Osteocyte (in vitro differentiated cells): ENCODE measurements around the gene ZNF516. TPM values are rescaled to one million over a fixed set of nuclear protein-coding genes. Genes with fewer than 3 reads are reported as not detected.

ENCODE experiments used
- DNase-seq: peaks from one replicate; pipeline ENCODE4 v3.0.0; 2021; ENCODE audit warnings: mixed read lengths; ENCODE audit not compliant: unreplicated experiment; ENCODE audit errors: extremely low spot score
- H3K27ac Mint-ChIP-seq: one replicate; pipeline ENCODE4 v1.8.0; 2021; ENCODE audit warnings: mild to moderate bottlenecking, mixed read lengths; ENCODE audit not compliant: unreplicated experiment
- H3K27me3 Mint-ChIP-seq: one replicate; pipeline ENCODE4 v1.8.0; 2021; ENCODE audit warnings: mixed read lengths; ENCODE audit not compliant: unreplicated experiment
- H3K36me3 Mint-ChIP-seq: one replicate; pipeline ENCODE4 v1.8.0; 2021; ENCODE audit warnings: mixed read lengths; ENCODE audit not compliant: unreplicated experiment
- H3K4me1 Mint-ChIP-seq: one replicate; pipeline ENCODE4 v1.8.0; 2021; ENCODE audit warnings: mixed read lengths; ENCODE audit not compliant: unreplicated experiment
- H3K4me3 Mint-ChIP-seq: one replicate; pipeline ENCODE4 v1.8.0; 2021; ENCODE audit warnings: mild to moderate bottlenecking, moderate library complexity, mixed read lengths; ENCODE audit not compliant: unreplicated experiment
- H3K9me3 Mint-ChIP-seq: one replicate; pipeline ENCODE4 v1.8.0; 2021; ENCODE audit warnings: mixed read lengths; ENCODE audit not compliant: unreplicated experiment
- CTCF ChIP-seq: fragments of 200-600 bp; sonication (generic); IDR thresholded peaks from 2 replicates; pipeline ENCODE4 v1.5.0; 2021; ENCODE audit warnings: antibody characterized with exemption, mild to moderate bottlenecking, moderate library complexity
- total RNA-seq: library from RNA; stranded (reverse); gene quantifications from 2 replicates; pipeline ENCODE4 v1.2.1, GENCODE V29; 2021

The ZNF516 gene
- total RNA-seq, 1 donor from 2014 or later = 36.3 TPM

- no peak for DNase-seq
- Mint-ChIP-seq H3K27me3 (peaks cover 33% of the 10 kb centered on the region), H3K9me3 (no peaks in the 10 kb centered on the region), H3K4me1 (peaks cover 22% of the 10 kb centered on the region), H3K36me3 (no peaks in the 10 kb centered on the region), H3K27ac (peak overlapping the region; percentile 81), H3K4me3 (peak overlapping the region; percentile 67)
- TF ChIP-seq CTCF = no peak
Observed at GRCh38 chr18:76524900-76525698, 30.1 kb upstream of the ZNF516 start.

- H3K4me1 Mint-ChIP-seq = peaks cover 22% of the 10 kb centered on the region
- no peaks in the 10 kb centered on the region for H3K9me3 Mint-ChIP-seq
- TF ChIP-seq CTCF = no peak
- no peaks in the 10 kb centered on the region for H3K36me3 Mint-ChIP-seq
- H3K27me3 Mint-ChIP-seq = peaks cover 33% of the 10 kb centered on the region
- H3K27ac Mint-ChIP-seq = no peak overlapping the region
- no peak for DNase-seq
- no peak overlapping the region for H3K4me3 Mint-ChIP-seq
Observed at GRCh38 chr18:76524477-76524876, 29.4 kb upstream of the ZNF516 start.

GRCh38 chr18:76522551-76522950 is 27.5 kb upstream of the ZNF516 start:
- peaks cover 50% of the 10 kb centered on the region for H3K27me3 Mint-ChIP-seq
- H3K36me3 Mint-ChIP-seq = no peaks in the 10 kb centered on the region
- H3K4me3 Mint-ChIP-seq = no peak overlapping the region
- no peaks in the 10 kb centered on the region for H3K9me3 Mint-ChIP-seq
- peaks cover 24% of the 10 kb centered on the region for H3K4me1 Mint-ChIP-seq
- TF ChIP-seq CTCF = no peak
- no peak overlapping the region for H3K27ac Mint-ChIP-seq
- no peak for DNase-seq

- no peak for TF ChIP-seq CTCF
- Mint-ChIP-seq H3K27me3 (peaks cover 50% of the 10 kb centered on the region), H3K27ac (no peak overlapping the region), H3K36me3 (no peaks in the 10 kb centered on the region), H3K4me1 (peaks cover 24% of the 10 kb centered on the region), H3K9me3 (no peaks in the 10 kb centered on the region), H3K4me3 (no peak overlapping the region)
- no peak for DNase-seq
Observed at GRCh38 chr18:76522122-76522503, 27.1 kb upstream of the ZNF516 start.

- Mint-ChIP-seq H3K27me3 (peaks cover 47% of the 10 kb centered on the region), H3K4me1 (peaks cover 24% of the 10 kb centered on the region), H3K4me3 (no peak overlapping the region), H3K36me3 (no peaks in the 10 kb centered on the region), H3K27ac (no peak overlapping the region), H3K9me3 (no peaks in the 10 kb centered on the region)
- DNase-seq = no peak
- no peak for TF ChIP-seq CTCF
Observed at GRCh38 chr18:76521417-76522121, 26.5 kb upstream of the ZNF516 start.
